H9 (cell line): Measurements from ENCODE around the gene DENR. TPM values are rescaled to one million over a fixed set of nuclear protein-coding genes. Genes with fewer than 3 reads are reported as not detected.

Experiments used
- DNase-seq: peaks from one replicate; pipeline ENCODE4 v3.0.0-alpha.2; 2017
- H2AFZ ChIP-seq: one replicate; pipeline ENCODE4 v1.6.1; 2013; ENCODE audit warnings: mild to moderate bottlenecking, low read length, control low read depth, moderate library complexity
- H2AK5ac ChIP-seq: 2 replicates; pipeline ENCODE4 v1.6.1; 2013; ENCODE audit warnings: low read length, control low read depth, mixed read lengths; ENCODE audit not compliant: insufficient read length
- H2BK120ac ChIP-seq: one replicate; pipeline ENCODE4 v1.6.1; 2013; ENCODE audit warnings: low read depth, mild to moderate bottlenecking, low read length, control low read depth, inconsistent platforms; ENCODE audit not compliant: poor library complexity, severe bottlenecking
- H2BK12ac ChIP-seq: 2 replicates; pipeline ENCODE4 v1.6.1; 2013; ENCODE audit warnings: low read length, control low read depth, mixed read lengths, low read depth; ENCODE audit not compliant: insufficient read length
- H2BK15ac ChIP-seq: 2 replicates; pipeline ENCODE4 v1.6.1; 2013; ENCODE audit warnings: low read depth, low read length, control low read depth
- H2BK20ac ChIP-seq: one replicate; pipeline ENCODE4 v1.6.1; 2013; ENCODE audit warnings: low read depth, mild to moderate bottlenecking, low read length, control low read depth, inconsistent platforms; ENCODE audit not compliant: poor library complexity, severe bottlenecking
- H2BK5ac ChIP-seq: 2 replicates; pipeline ENCODE4 v1.6.1; 2013; ENCODE audit warnings: low read length, control low read depth, mixed read lengths; ENCODE audit not compliant: insufficient read length
- H3K14ac ChIP-seq: 2 replicates; pipeline ENCODE4 v1.6.1; 2013; ENCODE audit warnings: low read length, control low read depth; ENCODE audit not compliant: insufficient read depth
- H3K18ac ChIP-seq: 2 replicates; pipeline ENCODE4 v1.6.1; 2013; ENCODE audit warnings: low read depth, mild to moderate bottlenecking, mixed read lengths, low read length, control low read depth; ENCODE audit not compliant: insufficient read length
- H3K23ac ChIP-seq: 2 replicates; pipeline ENCODE4 v1.6.1; 2013; ENCODE audit warnings: low read length, control low read depth, mixed read lengths, low read depth; ENCODE audit not compliant: insufficient read length
- H3K23me2 ChIP-seq: 2 replicates; pipeline ENCODE4 v1.6.1; 2013; ENCODE audit warnings: low read depth, mild to moderate bottlenecking, mixed read lengths, low read length, control low read depth; ENCODE audit not compliant: insufficient read length, poor library complexity, severe bottlenecking
- H3K27ac ChIP-seq: 2 replicates; pipeline ENCODE4 v1.5.1; 2013; ENCODE audit warnings: low read length, control low read depth, mixed read lengths, low read depth; ENCODE audit not compliant: insufficient read length
- H3K27me3 ChIP-seq: 2 replicates; pipeline ENCODE4 v1.6.1; 2013; ENCODE audit warnings: low read length, control low read depth, inconsistent platforms; ENCODE audit not compliant: insufficient read depth
- H3K4ac ChIP-seq: 2 replicates; pipeline ENCODE4 v1.6.1; 2013; ENCODE audit warnings: low read depth, mild to moderate bottlenecking, control low read depth, inconsistent platforms, low read length, moderate library complexity
- H3K4me1 ChIP-seq: 2 replicates; pipeline ENCODE4 v1.6.1; 2013; ENCODE audit warnings: low read length, control low read depth, inconsistent platforms; ENCODE audit not compliant: insufficient read depth
- H3K4me2 ChIP-seq: 2 replicates; pipeline ENCODE4 v1.6.1; 2013; ENCODE audit warnings: low read length, control low read depth, mixed read lengths; ENCODE audit not compliant: insufficient read length, insufficient read depth
- H3K56ac ChIP-seq: 2 replicates; pipeline ENCODE4 v1.6.1; 2013; ENCODE audit warnings: low read depth, mild to moderate bottlenecking, mixed read lengths, low read length, control low read depth; ENCODE audit not compliant: insufficient read length
- H3K79me1 ChIP-seq: 2 replicates; pipeline ENCODE4 v1.6.1; 2013; ENCODE audit warnings: low read depth, mild to moderate bottlenecking, moderate library complexity, low read length, control low read depth, inconsistent platforms; ENCODE audit not compliant: insufficient read depth, poor library complexity, severe bottlenecking
- H3K79me2 ChIP-seq: 2 replicates; pipeline ENCODE4 v1.6.1; 2013; ENCODE audit warnings: low read length, control low read depth, inconsistent platforms; ENCODE audit not compliant: insufficient read depth
- H3K9ac ChIP-seq: 2 replicates; pipeline ENCODE4 v1.6.1; 2013; ENCODE audit warnings: low read length, control low read depth, mixed read lengths; ENCODE audit not compliant: insufficient read length; ENCODE audit errors: extremely low read depth
- H3K9me3 ChIP-seq: one replicate; pipeline ENCODE4 v1.6.1; 2013; ENCODE audit warnings: low read depth, low read length, inconsistent platforms; ENCODE audit not compliant: control insufficient read depth
- H3T11ph ChIP-seq: one replicate; pipeline ENCODE4 v1.6.1; 2013; ENCODE audit warnings: mild to moderate bottlenecking, low read length, control low read depth, inconsistent platforms
- H4K20me1 ChIP-seq: one replicate; pipeline ENCODE4 v1.6.1; 2013; ENCODE audit not compliant: control insufficient read depth, insufficient read length, insufficient read depth
- H4K5ac ChIP-seq: 2 replicates; pipeline ENCODE4 v1.6.1; 2013; ENCODE audit warnings: low read depth, mild to moderate bottlenecking, mixed read lengths, low read length, control low read depth; ENCODE audit not compliant: insufficient read length
- H4K8ac ChIP-seq: replicated peaks from 2 replicates; pipeline ENCODE4 v1.6.1; 2013; ENCODE audit warnings: low read length, control low read depth, mixed read lengths, low read depth; ENCODE audit not compliant: insufficient read length
- H4K91ac ChIP-seq: 2 replicates; pipeline ENCODE4 v1.6.1; 2013; ENCODE audit warnings: low read depth, mild to moderate bottlenecking, moderate library complexity, mixed read lengths, low read length, control low read depth; ENCODE audit not compliant: insufficient read length
- H3K27ac Mint-ChIP-seq, 3 experiments: 2 replicates in 2 of 3; 3 replicates in 1 of 3; pipeline ENCODE4 v1.8.0; 2020 to 2021; ENCODE audit warnings: mixed read lengths in 3 of 3, mild to moderate bottlenecking in 1 of 3, moderate library complexity in 1 of 3
- H3K27me3 Mint-ChIP-seq: 2 replicates; pipeline ENCODE4 v1.8.0; 2021; ENCODE audit warnings: low read depth, mild to moderate bottlenecking, moderate library complexity, mixed read lengths
- H3K36me3 Mint-ChIP-seq, 3 experiments: 2 replicates in 2 of 3; 3 replicates in 1 of 3; pipeline ENCODE4 v1.8.0; 2020 to 2021; ENCODE audit warnings: low read depth in 3 of 3, mixed read lengths in 3 of 3; ENCODE audit not compliant: insufficient read depth in 1 of 3
- H3K4me1 Mint-ChIP-seq, 2 experiments: 2 replicates each; pipeline ENCODE4 v1.8.0; 2020; ENCODE audit warnings: mixed read lengths in 2 of 2
- H3K4me3 Mint-ChIP-seq, 2 experiments: 2 replicates in 1 of 2; 3 replicates in 1 of 2; pipeline ENCODE4 v1.8.0; 2020 to 2021; ENCODE audit warnings: mild to moderate bottlenecking in 2 of 2, mixed read lengths in 2 of 2, moderate library complexity in 1 of 2
- H3K9me3 Mint-ChIP-seq, 2 experiments: 2 replicates in 1 of 2; 3 replicates in 1 of 2; pipeline ENCODE4 v1.8.0; 2020; ENCODE audit warnings: mild to moderate bottlenecking in 2 of 2, mixed read lengths in 2 of 2, moderate library complexity in 1 of 2
- CTCF ChIP-seq: fragments of 200-600 bp; sonication (generic); conservative IDR thresholded peaks from 3 replicates; pipeline ENCODE4 v1.8.0; 2021; ENCODE audit warnings: antibody characterized with exemption, mild to moderate bottlenecking
- WGBS: extraction: QIAGEN DNeasy Blood & Tissue Kit; methylation state at CpG from one replicate; pipeline ENCODE4 v1.1.7; 2013; ENCODE audit warnings: missing lambda C conversion rate, low lambda C conversion rate, mixed read lengths; ENCODE audit not compliant: insufficient read length; ENCODE audit errors: extremely low coverage; 5-methylcytosine and 5-hydroxymethylcytosine counted together
- total RNA-seq: library from RNA; stranded (reverse); gene quantifications from 2 replicates; pipeline ENCODE4 v1.2.1, GENCODE V29; 2021

DENR gene
- total RNA-seq, 1 experiment from 2014 or later: 104 TPM

DNA sequence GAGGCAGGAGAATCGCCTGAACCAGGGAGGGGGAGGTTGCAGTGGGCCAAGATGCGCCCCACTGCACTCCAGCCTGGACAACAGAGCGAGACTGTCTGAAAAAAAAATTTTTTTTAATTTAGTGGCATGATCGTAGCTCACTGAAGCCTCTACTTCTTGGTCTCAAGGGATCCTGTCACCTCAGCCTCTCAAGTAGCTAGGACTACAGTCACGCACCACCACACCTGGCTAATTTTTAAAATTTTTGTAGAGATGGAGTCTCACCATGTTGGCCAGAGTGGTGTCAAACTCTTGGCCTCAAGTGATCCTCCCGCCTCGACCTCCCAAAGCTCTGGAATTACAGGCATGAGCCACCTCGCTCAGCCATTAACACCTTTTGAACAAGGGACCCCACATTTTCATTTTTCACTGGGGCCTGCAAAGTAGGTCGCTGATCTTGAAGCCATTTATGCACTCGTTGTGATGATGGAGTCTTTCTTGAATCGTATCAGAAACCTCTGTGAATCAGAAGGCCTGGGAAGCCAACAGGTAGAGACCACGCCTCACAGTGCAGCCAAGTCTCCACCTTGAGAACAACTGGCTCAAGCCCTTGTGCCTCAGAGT is 27.9 kb upstream of the DENR start:
- Histone ChIP-seq H4K91ac (no peak overlapping the region), H2BK20ac (no peak overlapping the region), H4K5ac (no peak overlapping the region), H3K23ac (no peak overlapping the region), H2BK15ac (no peak overlapping the region), H3K56ac (no peak overlapping the region), H3K27ac (no peak overlapping the region), H3T11ph (no peak overlapping the region), H3K9ac (no peak overlapping the region), H3K18ac (no peak overlapping the region), H3K79me1 (no peaks in the 10 kb centered on the region), H2BK120ac (no peak overlapping the region), H2AK5ac (no peak overlapping the region), H4K20me1 (no peaks in the 10 kb centered on the region), H3K9me3 (no peaks in the 10 kb centered on the region), H4K8ac (no peak overlapping the region), H3K27me3 (no peaks in the 10 kb centered on the region), H3K4ac (no peak overlapping the region), H2AFZ (no peak overlapping the region), H3K14ac (no peak overlapping the region), H3K4me2 (no peak overlapping the region), H3K4me1 (no peaks in the 10 kb centered on the region), H2BK5ac (no peak overlapping the region), H2BK12ac (no peak overlapping the region), H3K79me2 (no peaks in the 10 kb centered on the region), H3K23me2 (no peaks in the 10 kb centered on the region)
- Mint-ChIP-seq H3K4me3 (no peak overlapping the region), H3K9me3 (no peaks in the 10 kb centered on the region), H3K4me1 (peaks cover 10 to 12% of the 10 kb centered on the region in 2 experiments), H3K36me3 (no peaks in the 10 kb centered on the region), H3K27me3 (no peaks in the 10 kb centered on the region), H3K27ac (peak overlapping the region in 1 of 3 experiments; percentile 32; a peak in 1 of 7 replicates)
- DNase-seq: no peak
- TF ChIP-seq CTCF: no peak
- WGBS: no CpG with 5 or more reads among the region's 12 CpGs
